ENCODE results near the gene TRIM31.

TRIM31 gene

DNA sequence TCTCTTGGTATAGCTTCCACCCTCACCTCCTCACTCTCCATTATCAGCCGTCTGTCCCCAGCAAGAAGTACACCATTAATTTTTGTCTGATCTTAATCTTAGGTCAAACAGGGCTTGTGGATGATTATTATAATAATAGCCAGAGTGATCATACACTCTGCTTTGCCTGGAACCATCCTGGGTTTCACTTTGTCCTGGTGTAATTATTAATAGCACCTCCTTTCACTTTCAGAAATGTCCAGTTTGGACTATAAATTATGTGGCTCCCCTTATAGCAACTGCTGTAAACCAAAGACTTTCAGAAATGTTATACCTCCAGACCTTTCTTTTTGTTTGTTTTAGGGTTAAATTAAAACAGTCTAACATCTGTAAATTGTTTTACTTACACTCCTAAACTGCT is 951 bp upstream of the TRIM31 start:
- FAIRE-seq (no peak), DNase-seq (ENCODE audit: low spot score) (no peak)

DNA sequence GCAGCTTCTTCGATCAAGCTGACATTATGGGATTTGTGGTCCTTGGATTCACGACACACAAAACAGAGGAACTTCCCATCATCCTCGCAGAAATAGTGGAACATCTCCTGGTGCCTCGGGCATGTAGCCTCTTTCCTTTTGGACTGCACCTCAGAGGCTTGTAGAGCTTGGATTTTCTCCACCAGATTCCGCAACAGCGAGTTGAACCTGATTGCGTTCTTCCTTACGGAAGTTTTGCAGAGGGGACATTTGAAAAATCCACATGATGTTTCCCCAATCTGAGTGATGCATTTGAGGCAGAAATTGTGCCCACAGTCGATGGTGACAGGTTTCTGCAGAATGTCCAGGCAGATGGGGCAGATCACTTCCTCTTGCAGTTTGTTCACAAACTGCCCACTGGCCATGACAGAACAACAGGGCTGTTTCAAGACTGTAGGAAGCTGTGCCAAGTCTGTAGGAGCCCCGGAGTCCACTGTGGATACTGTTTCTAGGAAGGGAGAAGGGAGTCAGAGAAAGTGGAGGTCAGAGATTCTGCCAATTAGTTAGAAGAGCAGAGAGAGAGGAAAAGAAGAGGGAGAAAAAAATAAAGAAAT is 392 bp downstream of the TRIM31 start:
- no peak for FAIRE-seq
- DNase-seq (ENCODE audit: low spot score): no peak

DNA sequence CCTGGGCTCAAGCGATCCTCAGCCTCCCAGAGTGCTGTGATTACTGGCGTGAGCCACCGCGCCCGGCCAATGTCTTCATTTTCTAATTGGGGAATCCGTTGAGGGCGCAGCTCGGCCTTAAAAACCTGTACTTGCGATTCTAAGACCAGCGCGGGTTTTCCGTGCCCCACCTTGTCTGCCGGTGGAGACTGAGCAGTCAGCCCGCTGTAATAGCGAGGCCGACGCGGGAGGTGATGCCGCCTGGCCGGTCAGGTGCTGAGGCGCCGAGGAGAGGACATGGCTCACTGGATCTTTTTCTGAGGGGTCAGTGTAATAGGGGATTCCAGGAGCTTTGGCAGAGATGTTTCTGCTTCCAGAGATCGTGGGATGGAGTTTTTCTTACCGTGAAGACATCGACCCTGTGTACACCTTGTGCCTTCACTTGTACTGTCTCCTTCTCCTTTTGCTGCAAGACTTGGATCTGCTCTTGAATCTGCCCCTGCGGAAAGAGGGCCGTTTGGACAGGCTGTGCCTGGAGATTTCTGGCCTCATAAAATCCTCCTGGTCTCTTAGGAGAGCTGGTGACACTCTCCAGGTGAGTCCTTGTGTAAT is 1.5 kb downstream of the TRIM31 start:
- DNase-seq (ENCODE audit: low spot score) (no peak), FAIRE-seq (no peak)

DNA sequence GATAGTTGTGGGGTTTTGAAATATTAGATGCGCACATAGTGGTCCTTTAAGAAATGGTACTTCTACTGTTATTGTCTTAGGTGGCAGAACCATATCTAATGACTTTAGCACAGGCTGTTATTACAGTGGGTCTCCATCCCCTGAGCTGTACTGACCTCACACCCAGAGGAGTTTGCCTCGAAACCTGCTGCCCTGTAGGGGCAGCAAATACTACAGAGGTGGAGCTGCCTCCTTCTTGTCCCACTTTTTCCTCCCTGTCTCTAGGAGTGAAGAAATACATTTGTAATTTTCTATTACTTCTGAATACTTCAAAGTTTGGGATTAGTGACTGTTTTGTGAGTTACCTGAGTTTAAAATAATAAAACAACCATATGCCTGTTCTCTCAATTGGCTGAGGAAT is 8.2 kb downstream of the TRIM31 start:
- FAIRE-seq (no peak), DNase-seq (ENCODE audit: low spot score) (no peak)

DNA sequence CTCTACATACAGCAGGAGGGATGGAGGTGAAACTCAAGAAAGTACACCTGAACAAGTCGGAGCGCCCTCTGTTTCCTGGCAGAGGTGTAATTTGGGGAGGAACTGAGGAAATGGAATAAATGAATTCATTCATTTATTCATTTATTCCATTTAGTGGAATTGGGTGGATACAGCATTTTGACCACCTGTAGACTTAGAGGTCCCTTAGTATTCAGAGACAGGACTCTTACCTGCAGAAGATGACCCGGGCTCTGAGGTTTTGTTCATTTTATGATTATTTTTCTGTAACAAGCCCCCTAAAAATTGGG is 9.1 kb downstream of the TRIM31 start:
- no peak for FAIRE-seq
- DNase-seq (ENCODE audit: low spot score): no peak

- DNase-seq (ENCODE audit: low spot score): peak; percentile 64
- no peak for FAIRE-seq
Observed at GRCh38 chr6:30102970-30103871, 9.7 kb downstream of the TRIM31 start.

- FAIRE-seq (no peak), DNase-seq (ENCODE audit: low spot score) (no peak)
Observed at GRCh38 chr6:30102414-30102969, 10.4 kb downstream of the TRIM31 start.

DNA sequence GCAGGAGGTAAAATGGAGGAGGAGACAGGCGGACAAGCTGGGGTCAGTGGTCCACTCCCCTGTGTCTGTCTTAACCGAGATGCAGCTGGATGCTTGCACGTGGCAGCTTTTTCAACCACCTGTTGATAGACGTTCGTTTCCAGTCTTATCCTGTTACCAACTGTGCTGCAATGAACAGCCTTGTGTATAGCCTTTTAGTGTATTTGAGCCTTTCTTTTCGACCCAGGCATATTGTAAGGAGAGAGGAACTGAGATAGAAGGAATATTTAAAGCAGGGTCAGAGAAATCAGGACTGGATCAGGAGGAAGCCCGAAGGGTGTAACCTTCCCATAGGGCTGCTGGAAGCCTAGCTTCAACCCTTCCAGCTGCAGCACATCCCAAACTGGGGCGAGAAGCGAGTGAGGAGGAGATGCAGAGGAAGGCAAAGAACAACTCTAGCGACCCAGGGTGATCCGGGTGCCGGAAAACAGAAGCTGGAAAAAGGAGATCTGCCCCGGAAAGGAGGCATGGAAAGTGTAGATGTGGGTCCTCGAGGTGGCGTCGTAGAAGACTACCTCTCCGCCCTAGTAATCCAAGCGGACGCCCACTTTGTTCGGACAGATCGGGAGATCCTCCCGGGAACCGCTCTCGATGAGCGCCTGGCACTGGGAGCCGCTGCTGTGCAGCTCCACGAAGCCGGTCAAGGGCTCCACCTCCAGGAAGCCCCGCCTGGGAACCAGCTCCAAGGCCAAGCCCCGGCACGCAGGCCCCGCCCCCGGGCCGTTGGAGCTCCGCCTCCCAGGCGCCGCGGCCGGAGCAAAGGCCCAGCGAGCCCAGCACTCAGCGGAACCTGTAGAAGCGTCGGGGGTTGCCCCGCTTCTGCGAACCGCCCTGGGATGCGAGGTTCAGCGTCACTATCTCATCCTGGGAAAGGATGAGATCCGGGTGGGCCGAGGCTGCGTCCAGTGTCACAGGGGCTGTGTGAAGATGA is 11.2 kb downstream of the TRIM31 start:
- no peak for FAIRE-seq
- peak; percentile 65 for DNase-seq (ENCODE audit: low spot score)

GRCh38 chr6:30100585-30101443 is 12.1 kb downstream of the TRIM31 start:
- no peak for FAIRE-seq
- no peak for DNase-seq (ENCODE audit: low spot score)

DNA sequence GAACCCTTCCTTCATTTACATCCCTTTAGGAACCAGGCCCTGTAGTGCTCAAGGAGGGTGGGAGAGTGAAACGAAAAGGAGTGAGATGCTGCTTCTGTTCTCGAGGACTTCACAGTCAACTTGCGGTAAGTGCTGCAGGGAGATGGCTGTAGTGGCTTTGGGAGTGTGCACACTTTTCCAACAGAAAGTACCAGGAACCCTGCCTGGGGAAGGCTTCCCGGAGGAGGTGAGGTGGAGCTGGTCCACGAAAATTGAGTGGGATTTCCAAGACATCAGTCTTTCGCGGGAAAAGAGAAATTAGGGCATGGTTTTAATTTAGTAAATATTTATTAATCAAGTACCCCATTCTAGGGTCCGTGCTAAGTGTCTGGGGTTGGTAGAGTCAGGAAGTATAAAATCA is 12.7 kb downstream of the TRIM31 start:
- FAIRE-seq: no peak
- DNase-seq (ENCODE audit: low spot score): no peak

DNA sequence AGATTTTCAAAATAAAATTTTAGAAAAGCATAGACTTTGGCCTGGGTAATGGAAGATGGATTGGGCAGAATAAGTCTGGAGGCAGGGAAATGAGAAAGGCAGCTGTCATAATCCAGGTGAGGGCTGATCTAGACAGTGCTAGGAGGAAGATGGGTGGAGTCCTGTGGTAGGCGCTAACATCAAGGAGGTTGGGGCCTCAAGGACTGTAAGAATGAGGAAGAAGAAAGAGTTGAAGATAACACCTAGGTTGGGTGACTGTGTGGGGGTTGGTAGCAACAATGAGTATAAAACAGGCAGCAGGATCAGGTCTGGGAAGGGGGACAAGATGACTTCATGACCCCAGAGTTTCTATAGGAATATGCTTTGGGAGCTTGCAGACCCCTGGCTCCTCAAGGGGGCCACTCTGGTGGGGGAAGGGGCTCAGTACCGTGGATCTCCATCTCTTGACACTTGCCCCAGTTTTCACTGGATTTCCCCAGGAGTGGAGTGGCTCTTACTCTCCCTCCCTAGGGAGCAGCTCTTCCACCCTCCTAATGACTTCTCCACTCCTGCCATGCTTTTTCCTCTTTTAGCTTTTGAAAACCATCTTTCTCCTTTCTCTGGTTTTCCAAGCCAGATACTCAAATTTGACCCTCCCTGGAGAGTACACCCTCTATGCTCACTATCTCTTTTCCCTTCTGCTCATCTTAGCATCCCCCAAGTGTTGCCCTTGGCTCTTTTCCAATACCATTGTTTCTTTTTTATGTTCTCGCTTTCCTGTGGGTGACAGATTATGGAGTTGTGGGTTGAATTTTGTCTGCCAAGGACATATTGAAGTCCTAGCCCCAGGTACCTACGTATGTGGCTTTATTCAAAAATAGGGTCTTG is 14.8 kb downstream of the TRIM31 start:
- no peak for DNase-seq (ENCODE audit: low spot score)
- FAIRE-seq: no peak

DNA sequence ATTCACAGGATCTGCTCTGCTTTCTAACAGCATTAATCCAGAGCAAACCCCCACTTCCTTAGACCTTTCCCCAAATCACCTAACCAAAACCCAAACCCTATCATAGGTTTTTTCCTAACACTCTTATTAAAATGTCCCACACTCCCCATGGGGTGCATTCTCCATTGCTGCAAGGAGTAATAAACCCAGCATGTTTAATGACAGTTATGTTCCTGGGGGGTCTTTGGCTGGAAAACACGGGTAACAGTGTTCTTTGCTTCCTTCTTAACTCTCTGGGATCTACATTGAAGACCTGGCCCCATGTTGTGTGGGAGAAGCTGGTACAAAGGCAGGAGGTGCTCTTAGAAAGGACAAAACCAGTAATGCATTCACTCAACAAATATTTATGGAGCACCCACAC is 16.1 kb downstream of the TRIM31 start:
- FAIRE-seq: no peak
- DNase-seq (ENCODE audit: low spot score): no peak

- DNase-seq (ENCODE audit: low spot score) (no peak), FAIRE-seq (no peak)
Observed at GRCh38 chr6:30093951-30094661, 18.8 kb downstream of the TRIM31 start.

GRCh38 chr6:30092852-30093543 is 19.9 kb downstream of the TRIM31 start:
- no peak for FAIRE-seq

DNA sequence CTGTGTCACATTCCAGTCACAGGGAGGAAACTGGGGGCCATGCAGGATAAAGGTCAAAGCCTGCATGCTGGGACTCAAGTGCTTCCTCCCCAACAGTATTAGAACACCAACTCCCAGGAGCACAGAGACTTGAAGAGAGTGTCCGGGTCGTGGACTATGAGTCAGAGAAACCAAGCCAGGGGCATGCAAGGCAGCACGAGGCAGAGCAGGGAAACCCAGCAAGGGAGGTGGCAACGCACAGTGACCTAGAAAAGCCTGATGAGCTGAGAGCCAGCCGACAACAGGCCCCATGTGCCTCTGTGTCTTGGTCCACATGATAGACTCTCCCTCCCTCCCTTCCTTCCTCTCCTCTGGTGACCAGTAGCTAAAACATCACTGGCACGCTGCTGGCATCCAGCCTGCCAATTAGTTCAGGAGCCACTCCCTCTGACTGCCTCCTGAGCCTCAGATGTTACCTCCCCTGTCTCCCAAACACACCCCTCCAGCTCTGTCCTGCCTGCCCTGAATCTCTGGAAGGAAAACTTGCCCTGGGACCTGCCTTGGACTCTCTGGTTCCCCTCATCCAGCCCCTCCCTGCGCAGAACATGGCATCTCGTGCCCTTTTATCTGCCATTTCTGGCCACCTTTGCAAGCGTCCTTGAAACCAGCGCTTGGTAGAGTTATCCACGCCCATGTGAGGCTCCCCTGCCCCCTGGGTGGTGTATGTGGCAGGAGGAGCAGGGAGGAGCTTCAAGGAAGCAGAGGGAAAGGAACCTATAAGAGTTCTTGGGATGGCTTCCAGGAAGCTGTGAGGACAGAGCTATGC is 21.1 kb downstream of the TRIM31 start:
- FAIRE-seq (no peak), DNase-seq (ENCODE audit: low spot score) (peak; percentile 17)

More at GRCh38 chr6:30092852-30093543, 19.9 kb downstream of the TRIM31 start:
- no peak for DNase-seq (ENCODE audit: low spot score)

DNA sequence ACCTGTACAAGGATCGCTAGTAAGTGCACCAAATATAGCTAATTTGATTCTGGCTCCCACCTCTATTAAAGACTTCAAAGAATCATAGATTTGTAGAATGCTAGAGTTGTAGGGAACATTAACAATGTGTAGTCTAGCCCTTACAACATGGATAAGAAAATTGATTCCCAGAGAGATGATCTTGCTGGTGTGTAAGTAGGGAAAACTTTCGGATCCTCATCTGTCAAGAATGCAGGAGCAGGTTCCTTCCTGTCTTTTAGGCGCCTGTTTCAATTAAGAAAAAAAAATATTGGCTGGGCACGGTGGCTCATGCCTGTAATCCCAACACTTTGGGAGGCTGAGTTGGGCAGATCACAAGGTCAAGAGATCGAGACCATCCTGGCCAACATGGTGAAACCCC is 25.0 kb downstream of the TRIM31 start:
- FAIRE-seq (no peak), DNase-seq (ENCODE audit: low spot score) (no peak)

DNA sequence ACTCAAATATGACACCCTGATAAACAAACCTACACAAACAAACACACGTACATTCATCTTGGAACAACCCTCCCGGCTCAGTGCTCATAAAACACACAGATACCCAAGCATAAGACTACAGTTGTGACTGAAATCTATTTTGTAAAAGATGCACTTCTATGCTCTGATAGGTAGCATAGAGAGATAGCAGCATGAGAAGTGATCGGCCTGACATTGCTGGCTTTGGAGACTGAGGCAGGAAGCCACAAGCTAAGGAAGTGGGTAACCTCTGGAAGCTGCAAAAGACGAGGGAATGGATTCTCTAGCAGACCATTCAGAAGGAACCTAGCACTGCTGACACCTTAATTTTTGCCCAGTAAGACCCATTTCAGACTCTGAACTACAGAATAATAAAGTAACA is 35.7 kb downstream of the TRIM31 start:
- DNase-seq (ENCODE audit: low spot score): no peak
- no peak for FAIRE-seq

All from RCC 7860 (cell line).